HG02970 (cell line): ENCODE measurements around the gene GPHN.

Experiments
- ATAC-seq: cut with Tn5 transposase; IDR thresholded peaks from one replicate; pipeline ENCODE4 v1.9.1; 2021; ENCODE audit warnings: mild to moderate bottlenecking, moderate library complexity, moderate number of reproducible peaks; ENCODE audit not compliant: unreplicated experiment, low FRiP score

Gene GPHN

GRCh38 chr14:67129768-67130167 is 621.8 kb downstream of the GPHN start:
- no peak for ATAC-seq

- ATAC-seq: no peak
Observed at GRCh38 chr14:67131691-67132090, 623.7 kb downstream of the GPHN start.

DNA sequence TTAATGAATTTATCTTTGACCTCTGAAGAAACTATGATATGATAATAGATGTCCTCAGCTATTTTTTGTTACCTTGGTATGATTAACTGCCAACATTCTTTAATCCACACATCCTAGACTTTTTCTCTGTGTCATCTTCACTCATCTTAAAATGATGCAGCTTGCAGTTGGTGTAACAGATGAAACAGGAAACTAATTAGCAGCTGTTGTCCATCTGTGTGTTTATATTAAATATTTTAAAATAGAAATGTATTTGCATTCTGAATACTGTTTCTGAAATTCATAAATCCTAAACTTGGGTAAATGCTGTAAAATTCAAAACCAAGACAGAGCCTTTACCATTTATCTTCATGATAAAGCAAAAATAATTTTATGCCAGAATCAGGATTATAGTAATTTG is 625.2 kb downstream of the GPHN start:
- no peak for ATAC-seq

- ATAC-seq: no peak
Observed at GRCh38 chr14:67133595-67134441, 625.9 kb downstream of the GPHN start.

DNA sequence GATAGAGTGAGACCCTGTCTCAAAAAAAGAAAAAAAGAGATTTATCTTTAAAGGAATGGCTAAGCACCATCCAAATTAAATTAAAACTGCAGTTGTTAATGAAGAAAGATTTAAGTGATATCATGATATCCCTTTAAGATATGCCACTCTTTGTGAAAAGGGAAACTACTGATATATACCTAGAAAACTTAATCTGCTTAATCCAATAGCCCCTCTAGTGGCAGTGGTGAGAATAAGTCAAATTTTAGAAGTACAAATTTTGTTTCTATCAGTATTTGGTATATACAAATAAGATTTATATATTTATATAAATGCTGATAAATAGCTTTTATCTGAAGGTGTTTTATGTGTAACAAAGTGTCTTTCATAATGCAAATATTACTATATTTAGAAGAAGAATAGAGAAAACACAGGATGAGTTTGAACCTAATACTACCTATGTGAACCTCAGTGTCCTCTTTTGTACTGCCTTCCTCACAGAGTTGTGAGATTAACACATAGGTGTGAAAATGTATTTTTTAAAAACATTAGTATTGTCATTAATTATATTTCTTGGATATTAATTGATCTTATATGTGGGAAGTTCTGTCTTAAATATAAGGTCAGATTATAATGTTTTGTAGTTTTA is 629.9 kb downstream of the GPHN start:
- no peak for ATAC-seq

- ATAC-seq: no peak
Observed at GRCh38 chr14:67140556-67140955, 632.6 kb downstream of the GPHN start.

GRCh38 chr14:67141146-67141900 is 633.4 kb downstream of the GPHN start:
- ATAC-seq: no peak

DNA sequence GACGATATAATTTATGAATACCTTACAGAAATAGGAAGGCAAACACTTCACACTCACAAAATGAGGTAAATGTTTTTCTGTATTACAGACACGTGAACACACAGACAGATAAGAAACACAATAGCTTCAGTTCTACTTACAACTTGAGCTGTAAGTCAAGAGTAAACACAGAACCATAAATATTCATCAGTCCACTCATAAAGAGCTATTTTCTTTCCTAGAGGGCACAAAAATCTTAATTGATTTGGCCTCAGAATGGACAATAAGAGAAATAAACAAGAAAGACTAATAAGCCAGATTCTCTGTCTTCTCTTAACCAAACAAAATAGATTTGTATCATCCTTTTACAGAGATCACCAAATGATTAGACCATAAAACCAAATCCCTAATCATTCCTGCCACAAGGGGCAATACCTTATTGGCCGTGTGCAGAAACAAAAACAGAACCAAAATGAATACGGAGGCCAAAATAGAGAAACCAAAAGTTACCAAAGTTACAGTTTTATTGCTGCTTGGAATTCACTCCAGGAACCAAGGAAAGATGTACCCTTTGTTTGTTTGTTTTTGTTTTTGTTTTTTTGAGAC is 643.2 kb downstream of the GPHN start:
- no peak for ATAC-seq

DNA sequence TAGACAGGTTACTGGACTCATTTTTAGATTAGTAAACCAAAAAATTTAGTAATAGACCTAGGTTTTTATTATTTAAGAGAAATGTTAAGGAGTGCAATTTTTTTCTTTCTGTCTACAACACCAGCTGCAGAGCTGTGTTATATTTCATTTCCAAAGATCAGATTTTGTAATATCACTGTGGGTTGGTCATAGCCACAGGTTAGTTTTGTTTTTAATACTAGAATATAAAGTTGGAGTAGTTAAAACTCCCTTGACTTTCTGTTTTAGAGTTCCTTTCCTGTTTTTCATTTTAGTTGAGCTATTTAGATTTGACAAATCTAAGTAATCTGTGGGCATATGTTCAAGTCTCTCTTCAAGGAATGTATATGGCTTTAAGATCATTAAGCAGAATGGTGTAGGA is 650.6 kb downstream of the GPHN start:
- ATAC-seq: no peak

DNA sequence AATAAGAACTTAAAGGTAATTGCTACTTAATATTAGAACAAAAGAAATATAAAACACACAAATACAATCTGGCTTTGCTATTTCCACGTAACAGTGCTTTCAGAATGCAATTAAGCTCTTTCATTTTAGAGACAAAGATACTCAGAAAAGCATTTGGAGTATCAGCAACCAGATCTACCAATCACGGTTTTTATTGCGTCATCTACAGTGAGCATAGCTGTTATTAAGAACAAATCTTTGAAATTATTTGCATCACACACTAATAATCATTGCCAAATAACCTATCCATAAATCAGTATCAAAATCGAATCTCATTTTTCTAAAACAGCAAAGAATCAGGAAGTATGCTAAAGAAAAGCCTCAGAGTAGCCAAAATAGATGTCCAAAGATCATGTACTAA is 654.4 kb downstream of the GPHN start:
- ATAC-seq: no peak

DNA sequence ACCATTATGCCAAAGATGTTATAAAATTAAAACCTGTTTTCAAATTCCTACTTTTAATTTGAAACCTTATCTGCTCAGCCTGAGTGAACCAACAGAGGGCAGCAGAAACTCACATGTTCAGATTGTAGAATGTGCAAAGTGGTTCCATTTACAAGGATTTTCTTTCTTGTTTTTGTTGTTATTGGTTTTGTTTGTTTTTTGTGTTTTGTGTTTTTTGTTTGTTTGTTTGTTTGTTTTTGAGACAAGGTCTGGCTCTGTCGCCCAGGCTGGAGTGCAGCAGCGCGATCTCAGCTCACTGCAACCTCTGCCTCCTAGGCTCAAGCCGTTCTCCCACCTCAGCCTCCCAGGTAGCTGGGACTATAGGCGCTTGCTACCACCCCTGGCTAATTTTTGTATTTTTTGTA is 658.5 kb downstream of the GPHN start:
- no peak for ATAC-seq

GRCh38 chr14:67167420-67168109 is 659.6 kb downstream of the GPHN start:
- no peak for ATAC-seq

- no peak for ATAC-seq
Observed at GRCh38 chr14:67168110-67168441, 660.1 kb downstream of the GPHN start.

DNA sequence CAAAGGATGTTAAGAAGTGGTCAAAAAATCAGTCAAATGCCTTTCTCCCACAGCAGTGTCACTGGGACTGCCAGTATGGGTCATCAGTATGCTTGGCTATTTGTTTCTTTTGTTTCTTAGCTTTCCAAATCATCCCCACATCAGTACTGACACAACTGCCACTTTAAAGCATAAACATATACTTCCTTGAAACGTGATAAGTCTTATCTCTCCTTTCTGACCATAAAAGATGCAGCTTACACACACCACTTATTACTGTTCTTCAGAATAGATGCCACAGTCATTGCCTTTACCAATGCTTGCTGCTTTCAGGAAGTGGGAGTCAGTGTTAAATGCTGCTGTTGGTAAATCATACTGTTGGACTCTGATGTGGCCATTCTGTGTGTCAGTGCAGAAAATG is 662.7 kb downstream of the GPHN start:
- no peak for ATAC-seq

- ATAC-seq: no peak
Observed at GRCh38 chr14:67172056-67172455, 664.1 kb downstream of the GPHN start.

DNA sequence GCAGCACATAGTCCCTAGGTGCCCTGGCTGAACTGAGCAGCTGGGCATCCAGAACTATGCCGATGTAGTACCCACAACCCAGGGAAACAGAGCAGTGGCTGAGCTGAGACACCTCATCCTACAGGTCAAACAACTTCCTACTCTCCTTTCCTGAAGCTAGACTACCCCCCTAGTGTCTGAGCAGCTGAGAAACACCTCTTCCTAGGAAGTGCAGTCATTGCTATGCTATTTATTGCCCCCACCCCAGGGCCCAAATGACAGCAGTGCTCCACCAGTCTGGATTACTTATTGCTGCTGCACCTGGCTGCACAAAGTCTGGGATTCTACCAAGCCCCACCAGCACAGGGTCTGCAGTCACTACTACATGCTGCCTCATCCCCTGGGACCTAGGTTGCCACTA is 664.6 kb downstream of the GPHN start:
- ATAC-seq: no peak

GRCh38 chr14:67173719-67174118 is 665.8 kb downstream of the GPHN start:
- ATAC-seq: no peak

- ATAC-seq: no peak
Observed at GRCh38 chr14:67186172-67186768, 678.3 kb downstream of the GPHN start.

GRCh38 chr14:67186789-67187584 is 679.0 kb downstream of the GPHN start:
- no peak for ATAC-seq
